Heart left ventricle (tissue), 13 donors: ENCODE results near the gene C12orf42.

ENCODE experiments used
- POLR2A ChIP-seq, 2 donors: fragments of 450-650 bp; IDR thresholded peaks; one replicate each; pipeline ENCODE4 v1.6.1; 2017; ENCODE audit warnings: antibody characterized with exemption in 2 of 2, mild to moderate bottlenecking in 2 of 2, moderate library complexity in 2 of 2
- TF ChIP-seq, protein P1 (sequence below), 12 donors: fragments of 200-600 bp; sonication (generic) in 4 of 12; IDR thresholded peaks; one replicate each; pipeline versions ENCODE4 v1.5.0 to v1.8.0; 2018 to 2022; ENCODE audit warnings: antibody characterized with exemption in 12 of 12, mild to moderate bottlenecking in 5 of 12
- donor health status: ischemic (EF 13 %, LVEDD 7.1; RV severe dilation, severe dysfunction).
- donor health status: DM: no; HTN: yes; CAD: no.
- donor health status: DM: no; HTN: no; CAD: no.
- donor health status: ischemic (EF 25% LVEDD 6.9; RV normal size, moderate dysfunction).
- donor health status: ischemic (EF 25% LVEDD 5.7; RV mildly dilated, moderate dysfunction).
- donor health status: ischemic (EF 35%, LVEDD 5.7; RV mildly dilated, moderate dysfunction).
- donor health status: nonischemic (EF 11% LVEDD 7.7; RV severe dilation, severe dysfunction).
- donor health status: DM: yes; HTN: yes; CAD: no.
- donor health status: PGD.
- donor health status: ischemic (EF 29% LVEDD 5.4; RV normal size, mild dysfunction).
- donor health status: nonischemic (EF 23%, LVEDD 6.1; RV moderate dilation, normal function).

DNA sequence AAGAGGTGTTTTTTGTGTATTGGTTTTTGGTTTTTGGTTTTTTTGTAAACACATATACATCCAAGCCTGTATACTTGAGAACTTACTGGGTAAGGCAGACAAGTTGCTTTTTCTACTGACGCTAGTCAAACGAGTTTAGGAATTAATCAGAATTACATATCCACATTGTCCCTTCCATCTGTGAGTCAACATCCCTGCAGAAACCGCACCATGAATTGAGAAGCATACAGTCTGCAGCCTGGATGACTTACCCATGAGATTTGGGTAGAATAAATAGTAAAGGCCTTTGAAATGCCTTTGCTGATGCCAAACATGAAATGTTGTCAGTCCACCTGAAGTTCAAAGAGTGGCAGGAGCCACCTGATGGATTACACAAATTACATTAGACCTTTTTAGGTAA is 21.4 kb upstream of the C12orf42 start:
- TF ChIP-seq, protein P1, sequence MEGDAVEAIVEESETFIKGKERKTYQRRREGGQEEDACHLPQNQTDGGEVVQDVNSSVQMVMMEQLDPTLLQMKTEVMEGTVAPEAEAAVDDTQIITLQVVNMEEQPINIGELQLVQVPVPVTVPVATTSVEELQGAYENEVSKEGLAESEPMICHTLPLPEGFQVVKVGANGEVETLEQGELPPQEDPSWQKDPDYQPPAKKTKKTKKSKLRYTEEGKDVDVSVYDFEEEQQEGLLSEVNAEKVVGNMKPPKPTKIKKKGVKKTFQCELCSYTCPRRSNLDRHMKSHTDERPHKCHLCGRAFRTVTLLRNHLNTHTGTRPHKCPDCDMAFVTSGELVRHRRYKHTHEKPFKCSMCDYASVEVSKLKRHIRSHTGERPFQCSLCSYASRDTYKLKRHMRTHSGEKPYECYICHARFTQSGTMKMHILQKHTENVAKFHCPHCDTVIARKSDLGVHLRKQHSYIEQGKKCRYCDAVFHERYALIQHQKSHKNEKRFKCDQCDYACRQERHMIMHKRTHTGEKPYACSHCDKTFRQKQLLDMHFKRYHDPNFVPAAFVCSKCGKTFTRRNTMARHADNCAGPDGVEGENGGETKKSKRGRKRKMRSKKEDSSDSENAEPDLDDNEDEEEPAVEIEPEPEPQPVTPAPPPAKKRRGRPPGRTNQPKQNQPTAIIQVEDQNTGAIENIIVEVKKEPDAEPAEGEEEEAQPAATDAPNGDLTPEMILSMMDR (IDR thresholded peaks at IDR 0.05) = no peak
- TF ChIP-seq POLR2A (IDR thresholded peaks at IDR 0.05) = no peak
